DMS114 treated with DMSO at 0.1 percent for 48 hours (cell line): ENCODE data around the gene TTC3.
"Not testable (repeated sequence)": the region's sequence is repeated elsewhere in the genome, so short reads cannot be mapped to it uniquely, and the experiment has no call there.

Experiments used
- DNase-seq: peaks from one replicate; lab custom pipeline; 2025; ENCODE audit not compliant: unreplicated experiment; lab: John Stamatoyannopoulos, UW

TTC3 gene

DNA sequence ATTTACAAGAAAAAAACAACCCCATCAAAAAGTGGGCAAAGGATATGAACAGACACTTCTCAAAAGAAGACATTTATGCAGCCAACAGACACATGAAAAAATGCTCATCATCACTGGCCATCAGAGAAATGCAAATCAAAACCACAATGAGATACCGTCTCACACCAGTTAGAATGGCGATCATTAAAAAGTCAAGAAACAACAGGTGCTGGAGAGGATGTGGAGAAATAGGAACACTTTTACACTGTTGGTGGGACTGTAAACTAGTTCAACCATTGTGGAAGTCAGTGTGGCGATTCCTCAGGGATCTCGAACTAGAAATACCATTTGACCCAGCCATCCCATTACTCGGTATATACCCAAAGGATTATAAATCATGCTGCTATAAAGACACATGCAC is 70.3 kb downstream of the TTC3 start:
- DNase-seq: not testable (repeated sequence)

- no peak for DNase-seq
Measured at GRCh38 chr21:37145635-37146111, 72.6 kb downstream of the TTC3 start.

- no peak for DNase-seq
Measured at GRCh38 chr21:37146320-37147235, 73.5 kb downstream of the TTC3 start.

GRCh38 chr21:37149411-37149810 is 76.4 kb downstream of the TTC3 start:
- DNase-seq: no peak

DNA sequence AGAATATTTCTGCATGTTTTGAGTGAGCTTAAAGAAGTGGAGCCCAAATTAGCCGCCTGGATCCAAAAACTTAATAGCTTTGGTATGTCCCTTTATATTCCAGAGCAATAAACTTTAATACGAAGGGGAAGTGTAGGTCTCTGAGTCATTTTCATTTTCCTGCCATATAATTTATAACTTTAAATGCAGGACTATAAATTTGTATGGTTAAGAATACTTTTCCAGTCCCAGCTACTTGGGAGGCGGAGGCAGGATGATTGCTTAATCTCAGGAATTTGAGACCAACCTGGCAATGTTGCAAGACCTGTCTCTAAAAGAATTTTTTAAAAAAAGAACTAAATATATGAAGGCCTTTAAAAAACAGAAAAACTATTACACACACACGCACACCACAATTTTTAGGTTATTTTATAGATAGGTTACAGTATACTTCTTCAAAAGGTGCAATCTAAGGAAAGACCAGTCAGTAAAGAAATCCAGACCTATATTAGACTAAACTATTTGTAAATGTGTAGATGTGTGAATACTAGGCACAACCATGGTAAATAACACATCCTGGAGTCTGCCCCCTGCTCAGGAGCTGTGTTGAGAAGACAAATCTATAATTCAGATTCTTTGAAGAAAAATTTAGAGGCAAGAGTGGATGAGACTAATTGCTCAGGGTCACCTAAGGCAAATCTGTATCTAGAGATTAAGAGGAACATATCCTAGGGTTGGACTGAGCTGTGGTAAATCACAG is 80.3 kb downstream of the TTC3 start:
- no peak for DNase-seq

GRCh38 chr21:37153935-37154350 is 80.9 kb downstream of the TTC3 start:
- no peak for DNase-seq

- no peak for DNase-seq
Measured at GRCh38 chr21:37155186-37155585, 82.1 kb downstream of the TTC3 start.

DNA sequence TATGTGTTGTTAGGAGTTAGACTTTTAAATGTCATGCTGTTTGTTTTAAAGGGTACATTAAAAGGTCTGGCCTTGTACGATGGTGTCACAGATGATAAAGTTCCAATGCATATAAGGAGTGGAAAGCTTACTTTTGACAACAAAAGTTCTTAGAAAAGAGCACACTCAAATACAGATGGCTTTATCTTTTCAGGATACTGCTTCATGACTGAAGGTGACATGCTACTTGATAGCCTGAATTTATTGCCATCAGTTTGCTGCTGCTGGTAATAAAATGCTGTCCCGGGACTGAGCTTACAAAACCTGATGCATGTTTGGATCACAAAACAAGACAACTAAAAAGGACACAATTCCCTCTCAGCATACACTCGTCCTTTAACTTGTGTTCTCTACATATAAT is 84.9 kb downstream of the TTC3 start:
- no peak for DNase-seq

DNA sequence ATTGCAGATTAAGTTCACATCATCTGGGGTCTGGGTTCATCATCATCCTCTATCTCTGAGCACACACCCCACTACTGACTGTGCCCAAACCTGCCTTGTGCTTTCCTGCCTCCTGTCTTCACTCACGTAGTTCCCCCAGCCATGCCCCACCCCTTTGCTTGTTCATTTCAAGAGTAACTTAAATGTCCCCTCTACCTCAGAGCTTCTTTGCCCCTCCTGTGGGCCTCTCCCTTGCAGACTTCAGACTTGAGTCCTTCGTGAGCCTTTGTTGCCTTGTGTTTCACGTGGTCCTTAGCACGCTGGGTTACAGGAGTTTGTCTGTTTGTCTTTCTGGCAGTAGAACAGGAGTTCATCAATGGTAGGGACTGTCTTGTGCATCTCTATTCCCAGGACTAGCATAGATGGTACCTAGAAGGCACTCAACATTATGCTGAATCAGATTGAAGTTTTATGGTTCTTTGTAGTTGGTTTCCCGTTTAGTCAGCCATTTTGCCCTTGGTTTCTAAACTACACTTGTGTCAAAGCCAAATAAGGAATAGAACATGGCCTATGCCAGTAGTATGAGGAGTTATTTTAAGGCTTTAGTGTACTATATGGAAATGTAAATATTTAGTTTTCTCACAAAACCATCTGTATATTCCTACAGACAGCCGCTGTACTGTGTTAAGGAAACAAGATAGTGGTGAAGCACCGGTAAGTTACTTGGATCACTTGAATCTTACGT is 86.2 kb downstream of the TTC3 start:
- DNase-seq: no peak

GRCh38 chr21:37159949-37160348 is 86.9 kb downstream of the TTC3 start:
- no peak for DNase-seq

GRCh38 chr21:37164742-37165141 is 91.7 kb downstream of the TTC3 start:
- DNase-seq: no peak

DNA sequence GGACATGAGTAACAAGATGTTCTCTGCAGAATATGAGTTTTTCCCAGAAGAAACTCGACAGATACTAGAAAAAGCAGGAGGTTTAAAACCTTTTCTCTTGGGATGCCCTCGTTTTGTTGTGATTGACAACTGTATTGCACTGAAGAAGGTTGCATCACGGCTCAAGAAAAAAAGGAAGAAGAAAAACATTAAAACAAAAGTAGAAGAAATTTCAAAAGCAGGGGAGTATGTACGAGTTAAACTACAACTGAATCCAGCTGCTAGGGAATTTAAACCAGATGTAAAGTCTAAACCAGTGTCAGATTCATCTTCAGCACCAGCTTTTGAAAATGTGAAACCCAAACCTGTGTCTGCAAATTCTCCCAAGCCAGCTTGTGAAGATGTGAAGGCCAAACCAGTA is 92.5 kb downstream of the TTC3 start:
- DNase-seq: no peak

GRCh38 chr21:37166733-37167132 is 93.7 kb downstream of the TTC3 start:
- DNase-seq: no peak

DNA sequence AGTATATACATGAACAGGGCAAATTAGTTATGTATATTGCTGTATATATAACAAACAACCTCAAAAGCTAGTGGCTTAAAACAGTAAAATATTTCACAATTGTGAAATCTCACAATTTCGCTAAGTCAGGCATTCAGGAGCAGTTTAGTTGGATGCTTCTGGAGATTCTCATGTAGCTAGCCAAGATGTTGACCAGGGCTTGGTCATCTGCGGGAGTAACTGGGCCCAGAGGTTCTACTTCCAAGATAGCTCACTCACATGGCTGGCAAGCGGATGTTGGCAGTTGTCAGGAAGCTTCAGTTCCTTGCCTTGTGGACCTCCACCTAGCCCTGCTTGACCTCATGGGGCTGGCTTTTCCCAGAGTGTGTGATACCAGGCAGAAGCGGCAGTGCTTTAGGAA is 95.6 kb downstream of the TTC3 start:
- DNase-seq: no peak

DNA sequence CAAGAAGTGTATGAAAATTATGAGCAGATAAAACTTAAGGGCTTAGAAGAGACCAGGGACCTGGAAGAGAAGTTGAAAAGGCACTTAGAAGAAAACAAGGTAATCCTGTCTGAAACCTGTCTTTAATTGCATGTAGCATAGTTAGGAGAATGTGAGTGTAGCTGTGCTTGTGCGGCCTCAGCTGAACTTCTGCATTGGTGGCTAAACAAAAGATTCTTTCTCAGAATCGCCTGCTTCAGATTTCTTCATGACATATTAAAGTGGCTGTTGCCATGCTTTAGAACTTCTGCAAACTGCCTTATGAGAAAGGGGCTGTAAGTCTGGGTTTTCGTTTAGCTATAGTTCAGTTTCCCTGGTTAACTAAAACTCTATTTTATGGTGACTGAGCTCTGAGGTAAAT is 99.6 kb downstream of the TTC3 start:
- no peak for DNase-seq

- no peak for DNase-seq
Measured at GRCh38 chr21:37176716-37177115, 103.7 kb downstream of the TTC3 start.

DNA sequence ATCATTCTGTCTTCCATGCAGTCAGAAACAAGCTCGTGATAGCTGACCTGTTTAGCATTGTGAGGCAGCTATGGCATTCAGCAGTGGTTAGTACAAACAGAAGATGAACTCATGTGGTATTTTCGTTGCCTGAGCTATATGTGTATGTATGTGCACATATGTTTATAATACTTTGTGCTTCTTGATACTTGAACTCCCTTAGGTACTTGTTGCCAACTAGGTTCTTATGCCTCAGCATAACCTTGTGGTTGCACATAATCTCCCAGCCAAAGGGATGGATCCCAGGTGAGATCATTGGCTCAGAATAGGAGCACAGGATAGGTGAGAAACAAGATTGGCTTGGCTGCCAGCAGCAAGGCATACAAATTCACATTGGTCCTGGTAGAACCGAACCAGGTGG is 108.0 kb downstream of the TTC3 start:
- no peak for DNase-seq

DNA sequence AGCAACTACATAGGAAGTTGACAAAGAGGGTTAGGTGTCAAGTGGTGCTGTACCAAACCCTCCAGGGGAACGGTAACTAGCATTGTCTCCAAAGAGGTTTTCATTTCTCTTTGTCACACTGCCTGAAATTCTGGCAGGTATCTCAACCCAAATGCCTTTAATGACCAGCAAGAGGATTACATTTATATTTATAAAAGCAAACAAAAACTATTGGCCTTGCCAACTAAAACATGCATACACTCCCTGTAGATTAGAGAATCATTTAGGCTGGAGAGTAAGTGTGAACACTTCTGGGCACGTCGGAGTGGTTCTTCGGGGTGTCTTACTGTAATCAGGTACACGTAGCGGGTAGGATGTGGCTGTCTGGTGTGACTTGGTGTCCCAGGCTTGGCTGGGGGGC is 109.2 kb downstream of the TTC3 start:
- no peak for DNase-seq

- DNase-seq: no peak
Measured at GRCh38 chr21:37183749-37184148, 110.7 kb downstream of the TTC3 start.

DNA sequence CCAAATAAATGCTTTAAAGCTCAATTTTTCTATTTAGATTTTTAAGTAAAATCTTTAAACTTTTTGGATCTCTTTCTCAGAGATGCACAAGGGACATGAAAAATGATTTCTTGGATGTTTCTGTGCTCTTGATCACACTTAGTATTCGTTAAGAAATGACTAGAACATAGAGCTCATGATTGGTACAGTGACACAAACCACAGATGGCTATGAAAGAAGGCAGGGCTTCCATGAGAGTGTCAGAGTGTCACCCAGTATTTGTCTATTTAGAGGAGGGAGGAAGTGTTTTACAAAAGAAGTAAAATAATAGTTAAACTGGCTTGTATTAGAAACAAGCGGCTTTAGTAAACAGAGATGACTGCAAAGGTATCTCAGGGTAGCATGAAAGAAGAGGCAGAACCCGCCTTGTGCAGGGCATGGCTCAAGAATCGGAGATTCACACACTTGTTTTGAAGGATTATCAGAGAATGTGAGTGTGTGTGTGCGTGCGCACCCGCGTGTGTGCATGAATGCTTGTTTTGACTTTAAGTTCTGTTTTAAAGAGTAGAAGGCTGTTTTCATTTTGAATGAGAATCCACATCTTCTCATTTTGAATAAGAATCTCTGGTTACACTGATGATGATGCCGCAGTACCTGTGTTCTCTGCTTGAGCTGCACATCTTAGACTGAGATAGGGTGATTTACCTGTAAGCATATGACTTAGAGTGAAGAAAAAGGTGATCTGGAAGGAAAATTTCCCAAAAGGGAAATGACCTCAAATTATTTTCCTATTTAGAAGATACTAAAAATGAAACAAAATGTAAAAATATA is 111.9 kb downstream of the TTC3 start:
- no peak for DNase-seq

DNA sequence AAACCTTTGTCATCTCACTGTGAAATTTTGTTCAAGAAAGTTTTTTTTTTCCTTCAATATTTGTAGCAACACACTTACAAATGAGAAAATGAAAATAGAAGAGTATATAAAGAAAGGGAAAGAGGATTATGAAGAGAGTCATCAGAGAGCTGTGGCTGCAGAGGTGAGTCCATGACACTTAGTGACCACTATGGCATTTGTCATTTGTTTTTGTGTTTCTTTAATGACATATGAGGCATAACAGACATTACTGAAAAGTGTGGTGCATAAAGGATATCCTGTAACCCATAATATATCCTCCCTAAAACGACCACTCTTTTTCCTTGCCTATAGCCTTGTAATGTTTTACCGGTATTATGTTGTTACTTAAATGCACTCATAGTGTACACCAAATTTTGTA is 113.9 kb downstream of the TTC3 start:
- DNase-seq: no peak
